HG02610 (cell line): ENCODE data around the gene NFIB.

ENCODE experiments used
- ATAC-seq: cut with Tn5 transposase; IDR thresholded peaks from one replicate; pipeline ENCODE4 v1.9.1; 2021; ENCODE audit warnings: mild to moderate bottlenecking, moderate library complexity; ENCODE audit not compliant: unreplicated experiment

The NFIB gene

GRCh38 chr9:14249527-14249926, 64.4 kb downstream of the NFIB start:
- ATAC-seq = no peak

GRCh38 chr9:14248149-14248548, 65.8 kb downstream of the NFIB start:
- no peak for ATAC-seq

- no peak for ATAC-seq
These were observed 66.4 kb downstream of the NFIB start for GRCh38 chr9:14247577-14247976.

GRCh38 chr9:14246951-14247350, 67.0 kb downstream of the NFIB start:
- ATAC-seq = no peak

- no peak for ATAC-seq
These were observed 67.9 kb downstream of the NFIB start for GRCh38 chr9:14245901-14246525.

- no peak for ATAC-seq
These were observed 70.4 kb downstream of the NFIB start for GRCh38 chr9:14243514-14244042.

- no peak for ATAC-seq
These were observed 71.7 kb downstream of the NFIB start for GRCh38 chr9:14242150-14242805.

- ATAC-seq = no peak
These were observed 73.4 kb downstream of the NFIB start for GRCh38 chr9:14240537-14240936.

GRCh38 chr9:14238518-14238917, 75.4 kb downstream of the NFIB start:
- no peak for ATAC-seq

GRCh38 chr9:14238079-14238478, 75.9 kb downstream of the NFIB start:
- ATAC-seq = no peak

- ATAC-seq = no peak
These were observed 77.3 kb downstream of the NFIB start for GRCh38 chr9:14236591-14236990.

- ATAC-seq = no peak
These were observed 81.8 kb downstream of the NFIB start for GRCh38 chr9:14232111-14232510.

- ATAC-seq = no peak
These were observed 82.5 kb downstream of the NFIB start for GRCh38 chr9:14231196-14231990.

- no peak for ATAC-seq
These were observed 85.3 kb downstream of the NFIB start for GRCh38 chr9:14228602-14229001.

- ATAC-seq = no peak
These were observed 86.9 kb downstream of the NFIB start for GRCh38 chr9:14226855-14227532.

GRCh38 chr9:14223081-14223480, 90.9 kb downstream of the NFIB start:
- ATAC-seq = no peak

- no peak for ATAC-seq
These were observed 91.6 kb downstream of the NFIB start for GRCh38 chr9:14222149-14222835.

- ATAC-seq = no peak
These were observed 92.4 kb downstream of the NFIB start for GRCh38 chr9:14221558-14221957.

GRCh38 chr9:14221119-14221518, 92.8 kb downstream of the NFIB start:
- no peak for ATAC-seq

- no peak for ATAC-seq
These were observed 93.7 kb downstream of the NFIB start for GRCh38 chr9:14220256-14220655.

- no peak for ATAC-seq
These were observed 94.1 kb downstream of the NFIB start for GRCh38 chr9:14219850-14220249.
